Measurements from ENCODE around the gene POU2AF1.

DNA sequence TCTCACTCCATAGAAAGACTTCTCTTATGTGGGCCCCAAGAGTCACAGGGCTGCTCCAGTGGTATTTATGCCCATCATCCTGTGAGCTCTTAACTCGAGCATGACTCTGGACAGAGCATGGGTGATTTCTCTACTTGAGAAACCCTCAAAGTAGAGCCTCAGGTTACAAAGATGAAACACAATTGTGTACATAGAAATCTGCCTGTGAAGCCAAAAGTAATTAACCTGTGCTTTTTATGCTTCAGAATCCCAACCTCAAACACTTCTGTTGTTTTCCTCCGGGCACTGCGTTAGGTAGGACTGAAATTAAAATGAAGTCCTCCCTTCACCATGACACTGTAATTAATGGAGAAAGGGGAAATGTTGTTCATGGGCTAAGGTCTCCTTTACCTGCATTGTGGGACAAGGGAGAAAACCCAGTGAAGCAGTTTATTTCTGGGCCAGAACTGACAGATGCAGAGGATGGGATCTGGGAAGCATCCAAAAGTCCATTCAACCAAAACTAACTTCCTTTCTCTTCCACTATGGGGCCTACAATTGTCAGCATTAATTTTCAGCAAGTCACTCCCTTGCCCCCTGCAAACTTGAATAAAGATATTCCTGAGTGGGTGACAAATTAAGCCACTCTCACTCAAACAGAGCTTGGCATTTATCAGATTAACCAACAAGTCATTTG lies 24.1 kb upstream of the POU2AF1 start:
- TF ChIP-seq EP300 (IDR thresholded peaks at IDR 0.05; ENCODE audit: low read depth) (no peak), POLR2A (IDR thresholded peaks at IDR 0.05) (no peak)
- TF ChIP-seq, protein P1, sequence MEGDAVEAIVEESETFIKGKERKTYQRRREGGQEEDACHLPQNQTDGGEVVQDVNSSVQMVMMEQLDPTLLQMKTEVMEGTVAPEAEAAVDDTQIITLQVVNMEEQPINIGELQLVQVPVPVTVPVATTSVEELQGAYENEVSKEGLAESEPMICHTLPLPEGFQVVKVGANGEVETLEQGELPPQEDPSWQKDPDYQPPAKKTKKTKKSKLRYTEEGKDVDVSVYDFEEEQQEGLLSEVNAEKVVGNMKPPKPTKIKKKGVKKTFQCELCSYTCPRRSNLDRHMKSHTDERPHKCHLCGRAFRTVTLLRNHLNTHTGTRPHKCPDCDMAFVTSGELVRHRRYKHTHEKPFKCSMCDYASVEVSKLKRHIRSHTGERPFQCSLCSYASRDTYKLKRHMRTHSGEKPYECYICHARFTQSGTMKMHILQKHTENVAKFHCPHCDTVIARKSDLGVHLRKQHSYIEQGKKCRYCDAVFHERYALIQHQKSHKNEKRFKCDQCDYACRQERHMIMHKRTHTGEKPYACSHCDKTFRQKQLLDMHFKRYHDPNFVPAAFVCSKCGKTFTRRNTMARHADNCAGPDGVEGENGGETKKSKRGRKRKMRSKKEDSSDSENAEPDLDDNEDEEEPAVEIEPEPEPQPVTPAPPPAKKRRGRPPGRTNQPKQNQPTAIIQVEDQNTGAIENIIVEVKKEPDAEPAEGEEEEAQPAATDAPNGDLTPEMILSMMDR (IDR thresholded peaks at IDR 0.05), result no peak
